Measurements from ENCODE around the gene ANAPC2.

ANAPC2 gene

GRCh38 chr9:137186385-137186784, 2.0 kb downstream of the ANAPC2 start:
- no peak overlapping the region for H3K4me3 ChIP-seq (IDR thresholded peaks at IDR 0.05; ENCODE audit: insufficient read depth, low read depth, low read length)
- H3K36me3 ChIP-seq (ENCODE audit: insufficient read depth): no peaks in the 10 kb centered on the region
- H2AFZ ChIP-seq (ENCODE audit: low read depth): no peak overlapping the region
- peaks cover 31% of the 10 kb centered on the region for H3K79me2 ChIP-seq (ENCODE audit: insufficient read depth, low read depth)
- no peak for TF ChIP-seq CTCF (conservative IDR thresholded peaks at IDR 0.05; ENCODE audit: low read depth, low read length)
- H3K27me3 ChIP-seq (ENCODE audit: insufficient read depth, low read depth): no peaks in the 10 kb centered on the region
- peak overlapping the region; percentile 97; the same call in 1 of the 2 replicates for H3K4me2 ChIP-seq
- H3K27ac ChIP-seq: no peak overlapping the region
- no peaks in the 10 kb centered on the region for H4K20me1 ChIP-seq (ENCODE audit: insufficient read depth)
- peaks cover 24% of the 10 kb centered on the region for H3K4me1 ChIP-seq (ENCODE audit: low read depth, poor library complexity, severe bottlenecking)
- no peak overlapping the region for H3K9ac ChIP-seq

- Histone ChIP-seq H3K9ac (no peak overlapping the region), H3K4me2 (no peak overlapping the region), H3K4me3 (IDR thresholded peaks at IDR 0.05; ENCODE audit: insufficient read depth, low read depth, low read length) (no peak overlapping the region), H3K79me2 (ENCODE audit: insufficient read depth, low read depth) (peaks cover 31% of the 10 kb centered on the region), H2AFZ (ENCODE audit: low read depth) (no peak overlapping the region), H4K20me1 (ENCODE audit: insufficient read depth) (no peaks in the 10 kb centered on the region), H3K27me3 (ENCODE audit: insufficient read depth, low read depth) (no peaks in the 10 kb centered on the region), H3K4me1 (ENCODE audit: low read depth, poor library complexity, severe bottlenecking) (peaks cover 24% of the 10 kb centered on the region), H3K36me3 (ENCODE audit: insufficient read depth) (no peaks in the 10 kb centered on the region), H3K27ac (no peak overlapping the region)
- no peak for TF ChIP-seq CTCF (conservative IDR thresholded peaks at IDR 0.05; ENCODE audit: low read depth, low read length)
Observed at GRCh38 chr9:137185921-137186320, 2.4 kb downstream of the ANAPC2 start.

- Histone ChIP-seq H3K27me3 (ENCODE audit: insufficient read depth, low read depth) (no peaks in the 10 kb centered on the region), H3K27ac (no peak overlapping the region), H3K4me1 (ENCODE audit: low read depth, poor library complexity, severe bottlenecking) (peaks cover 16% of the 10 kb centered on the region), H3K36me3 (ENCODE audit: insufficient read depth) (no peaks in the 10 kb centered on the region), H2AFZ (ENCODE audit: low read depth) (no peak overlapping the region), H3K4me3 (IDR thresholded peaks at IDR 0.05; ENCODE audit: insufficient read depth, low read depth, low read length) (no peak overlapping the region), H4K20me1 (ENCODE audit: insufficient read depth) (no peaks in the 10 kb centered on the region), H3K9ac (no peak overlapping the region), H3K4me2 (no peak overlapping the region), H3K79me2 (ENCODE audit: insufficient read depth, low read depth) (peaks cover 26% of the 10 kb centered on the region)
- TF ChIP-seq CTCF (conservative IDR thresholded peaks at IDR 0.05; ENCODE audit: low read depth, low read length): no peak
Observed at GRCh38 chr9:137184881-137185660, 3.3 kb downstream of the ANAPC2 start.

GRCh38 chr9:137183980-137184595, 4.3 kb downstream of the ANAPC2 start:
- no peak overlapping the region for H3K4me3 ChIP-seq (IDR thresholded peaks at IDR 0.05; ENCODE audit: insufficient read depth, low read depth, low read length)
- peaks cover 20% of the 10 kb centered on the region for H3K79me2 ChIP-seq (ENCODE audit: insufficient read depth, low read depth)
- H3K27me3 ChIP-seq (ENCODE audit: insufficient read depth, low read depth): no peaks in the 10 kb centered on the region
- TF ChIP-seq CTCF (conservative IDR thresholded peaks at IDR 0.05; ENCODE audit: low read depth, low read length): no peak
- H3K9ac ChIP-seq: no peak overlapping the region
- no peak overlapping the region for H3K4me2 ChIP-seq
- no peaks in the 10 kb centered on the region for H3K36me3 ChIP-seq (ENCODE audit: insufficient read depth)
- no peak overlapping the region for H3K27ac ChIP-seq
- peaks cover 12% of the 10 kb centered on the region for H3K4me1 ChIP-seq (ENCODE audit: low read depth, poor library complexity, severe bottlenecking)
- H4K20me1 ChIP-seq (ENCODE audit: insufficient read depth): no peaks in the 10 kb centered on the region
- H2AFZ ChIP-seq (ENCODE audit: low read depth): no peak overlapping the region
